ENCODE data around the gene SGSM1.
A peak's percentile ranks its signal among the peaks of the same experiment; 100 is the strongest.

SGSM1 gene

GRCh38 chr22:24841261-24841660, 35.2 kb downstream of the SGSM1 start:
- DNase-seq, result no peak

GRCh38 chr22:24843048-24843447, 37.0 kb downstream of the SGSM1 start:
- no peak for DNase-seq

- DNase-seq, result no peak
Observed at GRCh38 chr22:24845041-24845898, 39.3 kb downstream of the SGSM1 start.

- DNase-seq, result no peak
Observed at GRCh38 chr22:24847490-24847889, 41.5 kb downstream of the SGSM1 start.

- DNase-seq, result no peak
Observed at GRCh38 chr22:24848559-24849168, 42.7 kb downstream of the SGSM1 start.

- no peak for DNase-seq
Observed at GRCh38 chr22:24855794-24856193, 49.8 kb downstream of the SGSM1 start.

GRCh38 chr22:24857576-24857975, 51.6 kb downstream of the SGSM1 start:
- no peak for DNase-seq

- no peak for DNase-seq
Observed at GRCh38 chr22:24859587-24859986, 53.6 kb downstream of the SGSM1 start.

GRCh38 chr22:24865508-24865907, 59.5 kb downstream of the SGSM1 start:
- no peak for DNase-seq

GRCh38 chr22:24867323-24868022, 61.5 kb downstream of the SGSM1 start:
- no peak for DNase-seq

GRCh38 chr22:24868979-24869378, 63.0 kb downstream of the SGSM1 start:
- DNase-seq, result no peak

GRCh38 chr22:24871611-24872205, 65.7 kb downstream of the SGSM1 start:
- DNase-seq, result no peak

GRCh38 chr22:24873226-24873625, 67.2 kb downstream of the SGSM1 start:
- DNase-seq, result no peak

- DNase-seq, result no peak
Observed at GRCh38 chr22:24875862-24876506, 70.0 kb downstream of the SGSM1 start.

- no peak for DNase-seq
Observed at GRCh38 chr22:24876700-24877099, 70.7 kb downstream of the SGSM1 start.

GRCh38 chr22:24878969-24879368, 73.0 kb downstream of the SGSM1 start:
- DNase-seq, result no peak

- DNase-seq, result no peak
Observed at GRCh38 chr22:24883432-24883831, 77.4 kb downstream of the SGSM1 start.

GRCh38 chr22:24887260-24887659, 81.2 kb downstream of the SGSM1 start:
- DNase-seq, result no peak

GRCh38 chr22:24893341-24894070, 87.5 kb downstream of the SGSM1 start:
- DNase-seq, result no peak

- peak; percentile 83 for DNase-seq
Observed at GRCh38 chr22:24894220-24894975, 88.4 kb downstream of the SGSM1 start.

GRCh38 chr22:24894998-24895397, 89.0 kb downstream of the SGSM1 start:
- no peak for DNase-seq

All from NCI-H748 treated with DMSO at 0.1 percent for 48 hours (cell line).